ENCODE results near the gene CXCR4.

CXCR4 gene

DNA sequence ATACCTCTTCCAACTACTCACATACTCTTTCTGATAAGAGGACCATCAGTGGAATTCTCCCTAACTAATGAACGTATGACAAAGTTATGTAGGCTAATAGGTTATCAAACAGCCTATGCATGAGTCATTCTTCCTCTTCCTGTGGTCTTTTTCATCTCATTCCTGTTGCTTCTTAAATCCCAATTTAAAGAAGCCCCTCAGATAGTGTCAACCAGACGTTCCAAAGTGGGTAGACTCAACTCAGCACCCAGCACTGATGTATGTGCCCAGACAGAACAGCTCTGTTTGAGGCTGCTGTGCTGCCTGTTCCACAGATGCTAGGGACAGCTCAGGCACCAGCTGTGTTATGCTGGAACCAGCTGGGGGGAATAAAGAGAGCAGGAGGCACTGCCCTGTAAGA, 52.6 kb downstream of the CXCR4 start:
- Histone ChIP-seq H3K4me1 (ENCODE audit: insufficient read depth, low read length, severe bottlenecking) (peaks cover 42% of the 10 kb centered on the region), H3K36me3 (ENCODE audit: insufficient read depth, low read length) (no peaks in the 10 kb centered on the region; the same call in 1 of the 2 replicates), H2AFZ (ENCODE audit: low read length) (no peak overlapping the region), H3K79me2 (ENCODE audit: insufficient read depth, low read length) (no peaks in the 10 kb centered on the region), H4K20me1 (ENCODE audit: insufficient read depth, low read length) (no peaks in the 10 kb centered on the region), H3F3A (ENCODE audit: insufficient read depth, low read length) (no peaks in the 10 kb centered on the region), H3K9ac (ENCODE audit: low read length) (no peak overlapping the region), H3K4me2 (ENCODE audit: low read length) (no peak overlapping the region), H3K4me3 (ENCODE audit: low read depth, low read length, poor library complexity, severe bottlenecking) (no peak overlapping the region), H3K27ac (ENCODE audit: low read depth, low read length, poor library complexity, severe bottlenecking) (no peak overlapping the region), H3K9me2 (ENCODE audit: low read depth, low read length) (no peaks in the 10 kb centered on the region), H3K9me3 (ENCODE audit: low read length) (no peaks in the 10 kb centered on the region; the same call in 1 of the 2 replicates), H3K27me3 (ENCODE audit: insufficient read depth, low read length) (no peaks in the 10 kb centered on the region)
- TF ChIP-seq, protein P1, sequence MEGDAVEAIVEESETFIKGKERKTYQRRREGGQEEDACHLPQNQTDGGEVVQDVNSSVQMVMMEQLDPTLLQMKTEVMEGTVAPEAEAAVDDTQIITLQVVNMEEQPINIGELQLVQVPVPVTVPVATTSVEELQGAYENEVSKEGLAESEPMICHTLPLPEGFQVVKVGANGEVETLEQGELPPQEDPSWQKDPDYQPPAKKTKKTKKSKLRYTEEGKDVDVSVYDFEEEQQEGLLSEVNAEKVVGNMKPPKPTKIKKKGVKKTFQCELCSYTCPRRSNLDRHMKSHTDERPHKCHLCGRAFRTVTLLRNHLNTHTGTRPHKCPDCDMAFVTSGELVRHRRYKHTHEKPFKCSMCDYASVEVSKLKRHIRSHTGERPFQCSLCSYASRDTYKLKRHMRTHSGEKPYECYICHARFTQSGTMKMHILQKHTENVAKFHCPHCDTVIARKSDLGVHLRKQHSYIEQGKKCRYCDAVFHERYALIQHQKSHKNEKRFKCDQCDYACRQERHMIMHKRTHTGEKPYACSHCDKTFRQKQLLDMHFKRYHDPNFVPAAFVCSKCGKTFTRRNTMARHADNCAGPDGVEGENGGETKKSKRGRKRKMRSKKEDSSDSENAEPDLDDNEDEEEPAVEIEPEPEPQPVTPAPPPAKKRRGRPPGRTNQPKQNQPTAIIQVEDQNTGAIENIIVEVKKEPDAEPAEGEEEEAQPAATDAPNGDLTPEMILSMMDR (IDR thresholded peaks at IDR 0.05; ENCODE audit: low read length) = no peak
